OCI-LY7 (cell line): Measurements from ENCODE around the gene MAN1B1. TPM values are rescaled to one million over a fixed set of nuclear protein-coding genes. Genes with fewer than 3 reads are reported as not detected.

Experiments used
- BruUV-seq: library from RNA; stranded (reverse); fragments of 400-500 nt; replicated peaks from 2 replicates; lab custom pipeline; 2021; lab: Mats Ljungman, UMichigan
- CTCF ChIA-PET: fragments of 300-600 bp; sonication (Branson Sonifier 250); formaldehyde crosslinking; loops from one replicate; lab custom pipeline; 2022; ENCODE audit warnings: antibody characterized with exemption; ENCODE audit not compliant: unreplicated experiment; lab: Charles Lee
- POLR2A ChIA-PET: fragments of 300-600 bp; sonication (Branson Sonifier 250); formaldehyde crosslinking; loops from one replicate; lab custom pipeline; 2022; ENCODE audit warnings: antibody characterized with exemption; lab: Charles Lee
- DNase-seq: peaks from one replicate; pipeline ENCODE4 v3.0.0-alpha.2; 2015; ENCODE audit warnings: low spot score
- H2AFZ ChIP-seq: fragments of 200-600 bp; sonication (generic), shearing (Covaris generic); 2 replicates; pipeline ENCODE4 v1.6.1; 2014; ENCODE audit warnings: mild to moderate bottlenecking, antibody characterized with exemption, low read length, moderate library complexity
- H3K27ac ChIP-seq: fragments of 200-600 bp; sonication (generic); 2 replicates; pipeline ENCODE4 v1.5.1; 2014; ENCODE audit warnings: mixed run types, low read depth, mild to moderate bottlenecking, moderate library complexity, low read length, inconsistent platforms; ENCODE audit not compliant: poor library complexity, severe bottlenecking
- H3K36me3 ChIP-seq: fragments of 200-600 bp; sonication (generic); 2 replicates; pipeline ENCODE4 v1.6.1; 2014; ENCODE audit warnings: mild to moderate bottlenecking, antibody characterized with exemption, low read length, moderate library complexity, mixed read lengths; ENCODE audit not compliant: insufficient read depth
- H3K4me1 ChIP-seq: fragments of 200-600 bp; sonication (generic); 2 replicates; pipeline ENCODE4 v1.5.1; 2014; ENCODE audit warnings: mild to moderate bottlenecking, low read length; ENCODE audit not compliant: insufficient read depth, poor library complexity, severe bottlenecking
- H3K4me2 ChIP-seq: fragments of 200-600 bp; sonication (generic); 2 replicates; pipeline ENCODE4 v1.6.1; 2014; ENCODE audit warnings: mild to moderate bottlenecking, low read length
- H3K4me3 ChIP-seq: fragments of 200-600 bp; sonication (generic); 2 replicates; pipeline ENCODE4 v1.5.1; 2014; ENCODE audit warnings: mild to moderate bottlenecking, low read depth, low read length; ENCODE audit not compliant: poor library complexity, severe bottlenecking
- H3K79me2 ChIP-seq: fragments of 200-600 bp; sonication (generic); 2 replicates; pipeline ENCODE4 v1.6.1; 2016; ENCODE audit warnings: low read depth, mild to moderate bottlenecking, low read length, moderate library complexity, mixed read lengths; ENCODE audit not compliant: insufficient read depth
- H3K9me2 ChIP-seq: fragments of 200-600 bp; sonication (generic); 2 replicates; pipeline ENCODE4 v1.6.1; 2016; ENCODE audit warnings: mild to moderate bottlenecking, low read length, mixed read lengths; ENCODE audit not compliant: insufficient read depth
- H3K9me3 ChIP-seq: fragments of 200-600 bp; sonication (generic); 2 replicates; pipeline ENCODE4 v1.6.1; 2014; ENCODE audit warnings: mild to moderate bottlenecking, mixed run types, low read length, mixed read lengths
- H4K20me1 ChIP-seq: fragments of 200-600 bp; sonication (generic); 2 replicates; pipeline ENCODE4 v1.6.1; 2014; ENCODE audit warnings: mild to moderate bottlenecking, antibody characterized with exemption, low read length, moderate library complexity, mixed read lengths; ENCODE audit not compliant: insufficient read depth
- CTCF ChIP-seq: fragments of 200-600 bp; sonication (generic); conservative IDR thresholded peaks from 2 replicates; pipeline ENCODE4 v1.5.1; 2014; ENCODE audit warnings: mild to moderate bottlenecking, antibody characterized with exemption, low read length, moderate library complexity, mixed read lengths
- EZH2phosphoT487 ChIP-seq: fragments of 200-600 bp; sonication (generic); IDR thresholded peaks from 2 replicates; pipeline ENCODE4 v1.6.1; 2018; ENCODE audit warnings: low read depth, borderline replicate concordance, mild to moderate bottlenecking, mixed run types, antibody characterized with exemption, low read length, moderate library complexity, mixed read lengths
- intact Hi-C: fragments of 100-400 bp; cut with micrococcal nuclease; formaldehyde crosslinking; loops from one replicate; pipeline ENCODE4 v1.10.0; 2022; ENCODE audit not compliant: unreplicated experiment
- total RNA-seq, 2 experiments: library from RNA; depleted of rRNA in 1 of 2; stranded (reverse); fragments of >200 nt in 1 of 2; shearing (Covaris generic) in 1 of 2; gene quantifications; 2 replicates each; pipeline ENCODE4 v1.2.3, GENCODE V29; 2014 to 2022

Gene MAN1B1
- total RNA-seq, 2 experiments from 2014 or later, result 32.7 to 43.4 TPM

GRCh38 chr9:137065336-137065967, 21.3 kb upstream of the MAN1B1 start:
- no TSS peak for BruUV-seq
- intact Hi-C loops, result no loop called here
- POLR2A ChIA-PET, result no interaction called here

GRCh38 chr9:137066096-137066861, 20.5 kb upstream of the MAN1B1 start:
- no peak for TF ChIP-seq EZH2phosphoT487
- TF ChIP-seq CTCF, result no peak
- Histone ChIP-seq H2AFZ (no peak overlapping the region), H3K4me3 (no peak overlapping the region), H4K20me1 (no peaks in the 10 kb centered on the region), H3K4me2 (no peak overlapping the region), H3K4me1 (peaks cover 21% of the 10 kb centered on the region), H3K9me2 (no peaks in the 10 kb centered on the region), H3K9me3 (no peaks in the 10 kb centered on the region), H3K79me2 (peaks cover 14% of the 10 kb centered on the region; the same call in 1 of the 2 replicates), H3K27ac (no peak overlapping the region), H3K36me3 (peaks cover 23% of the 10 kb centered on the region; the same call in 1 of the 2 replicates)
- ChIA-PET POLR2A (no interaction called here), CTCF (interaction anchor here (0.9 to 1.0 kb wide), 2 partner anchors 20 to 31 kb away, joined by 3 read pairs; partner anchors contain the start of gene NPDC1)
- no TSS peak for BruUV-seq
- DNase-seq, result no peak
- intact Hi-C loops, result loop anchor here (2.0 kb wide), 1 partner anchor 19 kb away; the partner anchor contains the start of gene NPDC1

More at GRCh38 chr9:137065336-137065967, 21.3 kb upstream of the MAN1B1 start:
- H3K79me2 ChIP-seq, result peaks cover 14% of the 10 kb centered on the region; the same call in 1 of the 2 replicates
- TF ChIP-seq EZH2phosphoT487 (no peak), CTCF (no peak)
- peaks cover 23% of the 10 kb centered on the region; the same call in 1 of the 2 replicates for H3K36me3 ChIP-seq
- no peak overlapping the region for H3K4me2 ChIP-seq
- no peak for DNase-seq
- no peaks in the 10 kb centered on the region for H4K20me1 ChIP-seq
- H3K4me3 ChIP-seq, result no peak overlapping the region
- CTCF ChIA-PET, result interaction anchor here (0.9 kb wide), 1 partner anchor 19 kb away, joined by 3 read pairs; the partner anchor contains the start of gene NPDC1
- no peak overlapping the region for H3K27ac ChIP-seq
- no peaks in the 10 kb centered on the region for H3K9me2 ChIP-seq
- peaks cover 14% of the 10 kb centered on the region for H3K4me1 ChIP-seq
- H2AFZ ChIP-seq, result no peak overlapping the region
- no peaks in the 10 kb centered on the region for H3K9me3 ChIP-seq
